RCC 7860 (cell line): ENCODE measurements around the gene RPS15.
"Not testable (repeated sequence)": the region's sequence is repeated elsewhere in the genome, so short reads cannot be mapped to it uniquely, and the experiment has no call there.

ENCODE experiments used
- DNase-seq: peaks from one replicate; pipeline ENCODE4 v3.0.0-alpha.2; 2015; ENCODE audit warnings: low spot score
- FAIRE-seq: peaks from 2 replicates; lab custom pipeline; 2012; peaks lifted over from hg19 to GRCh38; lab: Jason Lieb, UNC

Gene RPS15

GRCh38 chr19:1433119-1434039, 4.8 kb upstream of the RPS15 start:
- FAIRE-seq (no peak), DNase-seq (no peak)

- DNase-seq (no peak), FAIRE-seq (no peak)
Measured at GRCh38 chr19:1434040-1434366, 4.2 kb upstream of the RPS15 start.

GRCh38 chr19:1434577-1435060, 3.6 kb upstream of the RPS15 start:
- DNase-seq: no peak
- FAIRE-seq: no peak

- FAIRE-seq: no peak
Measured at GRCh38 chr19:1435378-1435989, 2.7 kb upstream of the RPS15 start.

GRCh38 chr19:1437609-1438008, 587 bp upstream of the RPS15 start:
- DNase-seq (no peak), FAIRE-seq (no peak)

More at GRCh38 chr19:1435378-1435989, 2.7 kb upstream of the RPS15 start:
- DNase-seq: no peak

- FAIRE-seq: no peak
Measured at GRCh38 chr19:1438933-1439354, 748 bp downstream of the RPS15 start.

GRCh38 chr19:1439525-1440417, 1.6 kb downstream of the RPS15 start:
- DNase-seq: peak; percentile 49
- FAIRE-seq: not testable (repeated sequence)

More at GRCh38 chr19:1438933-1439354, 748 bp downstream of the RPS15 start:
- no peak for DNase-seq

GRCh38 chr19:1440418-1440801, 2.2 kb downstream of the RPS15 start:
- DNase-seq (no peak), FAIRE-seq (no peak)

GRCh38 chr19:1441022-1441426, 2.8 kb downstream of the RPS15 start:
- FAIRE-seq (no peak), DNase-seq (no peak)

GRCh38 chr19:1441677-1442438, 3.7 kb downstream of the RPS15 start:
- DNase-seq: no peak
- FAIRE-seq: no peak

- no peak for FAIRE-seq
Measured at GRCh38 chr19:1445185-1445931, 7.2 kb downstream of the RPS15 start.

GRCh38 chr19:1445932-1446712, 7.9 kb downstream of the RPS15 start:
- FAIRE-seq: no peak
- DNase-seq: no peak

More at GRCh38 chr19:1445185-1445931, 7.2 kb downstream of the RPS15 start:
- peak; percentile 30 for DNase-seq

- FAIRE-seq (no peak), DNase-seq (no peak)
Measured at GRCh38 chr19:1446713-1447481, 8.7 kb downstream of the RPS15 start.

- no peak for FAIRE-seq
Measured at GRCh38 chr19:1447504-1447903, 9.3 kb downstream of the RPS15 start.

GRCh38 chr19:1447944-1448343, 9.7 kb downstream of the RPS15 start:
- no peak for DNase-seq
- FAIRE-seq: no peak

More at GRCh38 chr19:1447504-1447903, 9.3 kb downstream of the RPS15 start:
- no peak for DNase-seq

- no peak for FAIRE-seq
- no peak for DNase-seq
Measured at GRCh38 chr19:1449467-1450442, 11.6 kb downstream of the RPS15 start, which contains the start of gene APC2. TSS of gene APC2 (plus strand) at chr19:1450121. CDS start at chr19:1453002, 2,881 bp downstream.
